GM18951 (cell line): Measurements from ENCODE around the gene TCF12.

ENCODE experiments used
- POLR2A ChIP-seq: IDR thresholded peaks from 4 replicates; pipeline ENCODE4 v1.6.1; 2011; ENCODE audit warnings: mild to moderate bottlenecking; ENCODE audit not compliant: insufficient read length, insufficient read depth; ENCODE audit errors: extremely low read depth
- in situ Hi-C: fragments of 300-500 bp; cut with MboI; formaldehyde crosslinking; loops from one replicate; pipeline ENCODE4 v1.12.0; 2022; ENCODE audit warnings: low sequenced_read_pairs, mixed read lengths, inconsistent platforms; ENCODE audit not compliant: unreplicated experiment

TCF12 gene

GRCh38 chr15:56963710-56964109 lies 45.3 kb downstream of the TCF12 start:
- TF ChIP-seq POLR2A, result no peak
- in situ Hi-C loops, result no loop called here

- in situ Hi-C loops, result no loop called here
- no peak for TF ChIP-seq POLR2A
Measured at GRCh38 chr15:56964182-56964581, 45.7 kb downstream of the TCF12 start.

DNA sequence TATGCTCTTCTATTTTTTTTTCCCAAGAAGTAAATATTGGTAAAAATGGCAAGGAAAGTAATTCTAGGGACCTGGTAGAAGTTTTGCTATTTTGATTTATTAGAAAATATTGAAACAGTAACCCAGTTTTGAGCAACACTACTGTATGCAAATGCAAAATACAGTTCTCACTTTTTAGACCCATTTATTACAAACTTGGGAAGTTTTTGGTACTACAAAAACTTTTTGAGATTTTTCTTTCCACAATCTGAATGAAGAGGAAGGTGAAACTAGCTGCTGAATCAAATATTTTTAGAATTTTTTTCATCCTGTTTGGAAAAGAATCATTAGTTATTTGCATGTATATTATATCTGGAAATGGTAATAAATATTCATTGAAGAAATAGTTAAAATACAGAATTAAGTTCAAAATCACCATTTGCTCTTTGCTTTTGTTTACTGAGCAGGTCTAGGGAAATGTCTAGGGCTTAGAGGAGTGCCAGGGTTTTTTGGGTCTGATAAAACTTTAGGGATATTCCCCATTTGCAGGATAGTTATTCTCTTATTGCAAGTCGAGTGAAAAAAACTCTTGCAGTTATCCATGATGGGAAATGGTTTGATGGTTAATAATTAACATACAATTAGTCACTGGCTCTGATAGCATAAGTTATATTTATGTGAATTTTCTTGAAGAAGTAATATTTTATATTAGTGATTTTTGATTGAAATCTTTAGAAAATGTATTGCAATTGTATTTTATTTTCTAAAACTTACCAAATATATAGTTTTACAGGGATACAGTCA lies 47.0 kb downstream of the TCF12 start:
- no peak for TF ChIP-seq POLR2A
- in situ Hi-C loops, result no loop called here

GRCh38 chr15:56967336-56967735 lies 48.9 kb downstream of the TCF12 start:
- no peak for TF ChIP-seq POLR2A
- in situ Hi-C loops, result no loop called here

GRCh38 chr15:56968256-56968655 lies 49.8 kb downstream of the TCF12 start:
- in situ Hi-C loops, result no loop called here
- TF ChIP-seq POLR2A, result no peak

DNA sequence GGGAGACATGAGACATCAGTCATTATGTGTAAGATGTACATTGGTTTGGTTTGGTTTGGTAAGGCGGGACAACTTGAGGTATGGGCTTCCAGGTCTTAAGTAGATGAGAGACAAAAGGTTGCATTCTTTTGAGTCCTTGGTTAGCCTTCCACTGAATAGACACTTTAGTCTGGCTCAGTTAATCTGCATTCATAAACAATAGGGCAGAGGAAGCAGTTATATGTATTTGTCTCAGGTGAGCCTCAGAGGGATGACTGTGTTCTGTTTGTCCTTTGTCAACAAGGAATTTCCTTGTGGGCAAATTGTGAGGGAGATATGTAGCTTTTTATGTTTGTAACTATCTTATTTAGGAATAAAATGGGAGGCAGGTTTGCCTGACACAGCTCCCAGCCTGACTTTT lies 50.4 kb downstream of the TCF12 start:
- in situ Hi-C loops, result no loop called here

DNA sequence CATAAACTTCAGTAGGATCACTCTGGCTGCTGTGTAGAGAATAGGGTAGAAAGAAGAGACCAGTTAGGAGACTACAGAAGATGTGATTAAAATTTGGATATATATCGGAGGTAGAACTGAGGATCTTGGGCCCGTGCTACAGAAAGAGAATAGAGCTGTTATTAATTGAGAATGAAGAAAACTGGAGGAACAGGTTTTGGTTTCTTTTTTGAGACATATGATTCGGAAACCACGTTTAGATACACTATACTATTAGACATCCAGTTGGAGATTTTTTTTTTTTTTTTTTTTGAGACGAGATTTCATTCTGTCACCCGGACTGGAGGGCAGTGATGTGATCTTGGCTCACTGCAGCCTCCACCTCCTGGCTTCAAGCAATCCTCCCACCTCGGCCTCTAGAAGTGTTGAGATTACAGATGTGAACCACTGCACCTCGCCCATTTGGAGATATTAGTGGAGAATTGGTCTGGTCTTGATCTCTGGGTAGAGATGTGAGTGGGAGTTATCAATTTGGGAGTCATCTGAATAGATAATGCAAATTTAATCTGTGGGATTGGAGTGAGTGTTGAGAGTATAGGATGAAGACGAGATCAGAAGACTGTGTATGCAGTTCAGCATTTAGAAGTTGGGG lies 50.9 kb downstream of the TCF12 start:
- TF ChIP-seq POLR2A, result no peak
- in situ Hi-C loops, result no loop called here

More for the DNA sequence above, 50.4 kb downstream of the TCF12 start:
- TF ChIP-seq POLR2A, result no peak

GRCh38 chr15:56971571-56971970 lies 53.1 kb downstream of the TCF12 start:
- in situ Hi-C loops, result no loop called here
- no peak for TF ChIP-seq POLR2A

GRCh38 chr15:56972016-56972415 lies 53.6 kb downstream of the TCF12 start:
- in situ Hi-C loops, result no loop called here
- no peak for TF ChIP-seq POLR2A

- in situ Hi-C loops, result no loop called here
- no peak for TF ChIP-seq POLR2A
Measured at GRCh38 chr15:56972426-56972825, 54.0 kb downstream of the TCF12 start.

GRCh38 chr15:56973463-56973862 lies 55.0 kb downstream of the TCF12 start:
- TF ChIP-seq POLR2A, result no peak
- in situ Hi-C loops, result no loop called here

DNA sequence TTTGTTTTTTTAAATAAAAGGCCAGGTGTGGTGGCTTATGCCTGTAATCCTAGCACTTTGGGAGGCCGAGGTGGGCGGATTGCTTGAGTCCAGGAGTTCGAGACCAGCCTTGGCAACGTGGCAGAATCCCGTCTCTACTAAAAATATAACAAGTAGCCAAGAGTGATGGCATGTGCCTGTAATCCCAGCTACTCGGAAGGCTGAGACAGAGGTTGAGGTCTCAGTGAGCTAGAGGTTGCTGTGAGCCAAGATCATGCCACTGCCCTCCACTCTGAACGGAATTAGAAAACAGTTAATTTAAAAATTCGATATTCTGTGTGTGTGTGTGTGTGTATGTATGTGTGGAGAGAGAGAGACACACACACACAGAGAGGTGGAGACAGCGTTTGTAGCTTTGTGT lies 58.8 kb downstream of the TCF12 start:
- no peak for TF ChIP-seq POLR2A
- in situ Hi-C loops, result no loop called here

GRCh38 chr15:56978898-56979662 lies 60.6 kb downstream of the TCF12 start:
- TF ChIP-seq POLR2A, result no peak
- in situ Hi-C loops, result no loop called here
